TTC549 (cell line): ENCODE measurements around the gene PLEKHB1.

Experiments
- FAIRE-seq: peaks from 2 replicates; lab custom pipeline; 2012; peaks lifted over from hg19 to GRCh38; lab: Jason Lieb, UNC

The PLEKHB1 gene

GRCh38 chr11:73645972-73646631 is at the start of gene PLEKHB1:
PLEKHB1 (plus strand) TSS chr11:73646581; CDS start chr11:73646609, 28 bp downstream.
- no peak for FAIRE-seq

GRCh38 chr11:73597336-73597955 is 48.9 kb upstream of the PLEKHB1 start:
- FAIRE-seq, result no peak

GRCh38 chr11:73597956-73598718 is 48.2 kb upstream of the PLEKHB1 start, which contains the start of gene FAM168A:
FAM168A (minus strand) TSS chr11:73598112; CDS start chr11:73468474, 129,638 bp downstream.
- FAIRE-seq, result peak; percentile 57

GRCh38 chr11:73598719-73599379 is 47.5 kb upstream of the PLEKHB1 start:
- FAIRE-seq, result no peak

- no peak for FAIRE-seq
These were observed 33.7 kb upstream of the PLEKHB1 start for GRCh38 chr11:73612601-73613140.

- FAIRE-seq, result no peak
These were observed 31.8 kb upstream of the PLEKHB1 start for GRCh38 chr11:73614591-73614990.

GRCh38 chr11:73622926-73623593 is 23.3 kb upstream of the PLEKHB1 start:
- FAIRE-seq, result no peak

- FAIRE-seq, result no peak
These were observed 22.7 kb upstream of the PLEKHB1 start for GRCh38 chr11:73623686-73624085.

- FAIRE-seq, result peak; percentile 3
These were observed 20.6 kb upstream of the PLEKHB1 start for GRCh38 chr11:73625696-73626318.

GRCh38 chr11:73629907-73630306 is 16.5 kb upstream of the PLEKHB1 start:
- FAIRE-seq, result no peak

GRCh38 chr11:73632996-73633395 is 13.4 kb upstream of the PLEKHB1 start:
- no peak for FAIRE-seq

- no peak for FAIRE-seq
These were observed 12.4 kb upstream of the PLEKHB1 start for GRCh38 chr11:73633999-73634398.

- FAIRE-seq, result no peak
These were observed 10.7 kb upstream of the PLEKHB1 start for GRCh38 chr11:73635721-73636120.

GRCh38 chr11:73636249-73636648 is 10.1 kb upstream of the PLEKHB1 start:
- no peak for FAIRE-seq

- FAIRE-seq, result no peak
These were observed 9.4 kb upstream of the PLEKHB1 start for GRCh38 chr11:73637012-73637411.

- no peak for FAIRE-seq
These were observed 5.8 kb upstream of the PLEKHB1 start for GRCh38 chr11:73640592-73640991.

GRCh38 chr11:73641668-73642067 is 4.7 kb upstream of the PLEKHB1 start:
- no peak for FAIRE-seq

GRCh38 chr11:73645121-73645969 is 1.0 kb upstream of the PLEKHB1 start:
- FAIRE-seq, result no peak

GRCh38 chr11:73647459-73648100 is 1.2 kb downstream of the PLEKHB1 start:
- FAIRE-seq, result peak; percentile 51

- no peak for FAIRE-seq
These were observed 1.7 kb downstream of the PLEKHB1 start for GRCh38 chr11:73648121-73648520.
